ENCODE results near the gene FNDC11.

- TF ChIP-seq CTCF (IDR thresholded peaks at IDR 0.05; ENCODE audit: insufficient read depth, low read length) (no peak), GABPA (IDR thresholded peaks at IDR 0.05; ENCODE audit: low read depth) (no peak), REST (IDR thresholded peaks at IDR 0.05; ENCODE audit: insufficient replicate concordance, low read depth) (no peak)
Observed at GRCh38 chr20:63551068-63551467, 2.9 kb upstream of the FNDC11 start.
